22Rv1 (cell line): ENCODE results near the gene PXMP4.

ENCODE experiments used
- H3K27ac ChIP-seq: fragments of 450-650 bp; 2 replicates; pipeline ENCODE4 v1.5.1; 2017
- CTCF ChIP-seq: fragments of 450-650 bp; IDR thresholded peaks from 2 replicates; pipeline ENCODE4 v1.5.1; 2017; ENCODE audit warnings: mild to moderate bottlenecking
- ZFX ChIP-seq: fragments of 450-650 bp; IDR thresholded peaks from 2 replicates; pipeline ENCODE4 v1.6.1; 2017; ENCODE audit warnings: antibody characterized with exemption, borderline replicate concordance

Gene PXMP4

GRCh38 chr20:33686100-33686983, 33.8 kb downstream of the PXMP4 start, which contains the start of gene E2F1:
Gene E2F1, minus strand, starts transcription at chr20:33686385. Its CDS starts 121 bp downstream, at chr20:33686264.
- peak within 1 kb of the TSS; percentile 86 for H3K27ac ChIP-seq
- peak; percentile 34 for TF ChIP-seq CTCF
- no peak for TF ChIP-seq ZFX

GRCh38 chr20:33685328-33686099, 34.6 kb downstream of the PXMP4 start:
- no peak for TF ChIP-seq ZFX
- no peak for TF ChIP-seq CTCF
- peak overlapping the region; percentile 86 for H3K27ac ChIP-seq

- H3K27ac ChIP-seq: peak overlapping the region; percentile 86
- TF ChIP-seq ZFX (no peak), CTCF (no peak)
These were observed 35.4 kb downstream of the PXMP4 start for GRCh38 chr20:33684533-33685327.

- TF ChIP-seq ZFX (no peak), CTCF (no peak)
- no peak overlapping the region; the same call in 1 of the 2 replicates for H3K27ac ChIP-seq
These were observed 38.3 kb downstream of the PXMP4 start for GRCh38 chr20:33681728-33682353.

GRCh38 chr20:33681288-33681687, 38.8 kb downstream of the PXMP4 start:
- TF ChIP-seq CTCF (no peak), ZFX (no peak)
- H3K27ac ChIP-seq: peak overlapping the region; percentile 7; the same call in 1 of the 2 replicates

GRCh38 chr20:33680686-33681085, 39.4 kb downstream of the PXMP4 start:
- peak overlapping the region; percentile 7; the same call in 1 of the 2 replicates for H3K27ac ChIP-seq
- TF ChIP-seq ZFX (no peak), CTCF (no peak)
